GM15510 (cell line): ENCODE data around the gene DMRTB1.

Experiments
- POLR2A ChIP-seq: IDR thresholded peaks from 3 replicates; pipeline ENCODE4 v1.6.1; 2011; ENCODE audit warnings: borderline replicate concordance; ENCODE audit not compliant: insufficient read length; ENCODE audit errors: extremely low read depth

The DMRTB1 gene

GRCh38 chr1:53505891-53506290, 46.7 kb downstream of the DMRTB1 start:
- no peak for TF ChIP-seq POLR2A

GRCh38 chr1:53506355-53507050, 47.3 kb downstream of the DMRTB1 start:
- TF ChIP-seq POLR2A = no peak

- TF ChIP-seq POLR2A = no peak
Measured at GRCh38 chr1:53507116-53507820, 48.1 kb downstream of the DMRTB1 start.

GRCh38 chr1:53508056-53508990, 49.1 kb downstream of the DMRTB1 start:
- TF ChIP-seq POLR2A = no peak

GRCh38 chr1:53508991-53509666, 49.9 kb downstream of the DMRTB1 start:
- TF ChIP-seq POLR2A = no peak

- TF ChIP-seq POLR2A = no peak
Measured at GRCh38 chr1:53509775-53510174, 50.6 kb downstream of the DMRTB1 start.

GRCh38 chr1:53510215-53510614, 51.0 kb downstream of the DMRTB1 start:
- TF ChIP-seq POLR2A = no peak

- no peak for TF ChIP-seq POLR2A
Measured at GRCh38 chr1:53511323-53511932, 52.2 kb downstream of the DMRTB1 start.

GRCh38 chr1:53511933-53512806, 53.0 kb downstream of the DMRTB1 start:
- no peak for TF ChIP-seq POLR2A

GRCh38 chr1:53512807-53513755, 53.9 kb downstream of the DMRTB1 start:
- TF ChIP-seq POLR2A = no peak

- no peak for TF ChIP-seq POLR2A
Measured at GRCh38 chr1:53513846-53514245, 54.6 kb downstream of the DMRTB1 start.

GRCh38 chr1:53514436-53514835, 55.2 kb downstream of the DMRTB1 start:
- no peak for TF ChIP-seq POLR2A
